NCI-H128 (cell line): ENCODE data around the gene ITPR2.
"Not testable (repeated sequence)": the region's sequence is repeated elsewhere in the genome, so short reads cannot be mapped to it uniquely, and the experiment has no call there.

Source experiments
- DNase-seq: peaks from one replicate; lab custom pipeline; 2025; ENCODE audit not compliant: unreplicated experiment; lab: John Stamatoyannopoulos, UW

Gene ITPR2

DNA sequence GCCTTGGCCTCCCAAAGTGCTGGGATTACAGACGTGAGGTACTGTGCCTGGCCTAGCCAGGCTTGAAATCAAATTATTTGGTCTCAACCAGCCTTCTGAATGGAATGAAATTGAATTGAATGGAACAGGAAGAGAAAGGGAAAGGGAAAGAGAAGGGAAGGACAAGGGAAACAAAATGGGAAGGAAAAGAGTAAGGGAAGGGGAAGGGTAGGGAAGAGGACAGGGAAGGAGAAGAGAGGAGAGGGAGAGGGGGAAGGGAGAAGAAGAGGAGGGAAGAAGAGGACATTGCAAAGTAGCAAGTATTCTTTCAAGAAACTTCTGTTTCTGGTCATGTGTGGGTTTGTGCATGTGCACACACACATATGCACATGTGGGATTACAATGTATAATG lies 97.8 kb downstream of the ITPR2 start:
- no peak for DNase-seq

DNA sequence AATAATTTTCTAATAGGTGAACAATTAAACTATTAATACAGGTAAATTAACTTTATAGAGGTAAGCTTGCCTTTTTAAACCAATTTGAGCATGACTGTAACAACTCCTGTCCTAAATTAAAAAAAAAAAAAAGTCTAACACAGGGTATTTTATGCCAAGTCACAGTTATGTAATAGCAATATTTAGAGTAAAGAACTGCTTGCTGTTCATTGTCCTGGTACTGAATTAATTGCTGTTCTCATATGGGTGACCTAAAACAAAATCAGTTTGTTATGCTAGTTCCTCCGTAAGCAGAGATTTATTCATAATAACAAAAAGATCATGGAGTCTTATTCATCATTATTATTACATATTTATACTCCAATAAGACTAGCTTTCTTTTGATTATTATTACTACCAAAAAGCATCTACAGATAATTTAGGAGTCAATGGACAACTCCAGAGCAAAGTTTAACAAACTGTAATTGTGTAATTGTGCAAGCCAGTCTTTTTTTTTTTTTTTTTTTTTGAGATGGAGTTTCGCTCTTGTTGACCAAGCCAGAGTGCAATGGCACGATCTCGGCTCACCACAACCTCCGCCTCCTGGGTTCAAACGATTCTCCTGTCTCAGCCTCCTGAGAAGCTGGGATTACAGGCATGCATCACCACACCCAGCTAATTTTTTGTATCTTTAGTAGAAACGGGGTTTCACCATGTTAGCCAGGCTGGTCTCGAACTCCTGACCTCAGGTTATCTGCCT lies 98.3 kb downstream of the ITPR2 start:
- no peak for DNase-seq

DNA sequence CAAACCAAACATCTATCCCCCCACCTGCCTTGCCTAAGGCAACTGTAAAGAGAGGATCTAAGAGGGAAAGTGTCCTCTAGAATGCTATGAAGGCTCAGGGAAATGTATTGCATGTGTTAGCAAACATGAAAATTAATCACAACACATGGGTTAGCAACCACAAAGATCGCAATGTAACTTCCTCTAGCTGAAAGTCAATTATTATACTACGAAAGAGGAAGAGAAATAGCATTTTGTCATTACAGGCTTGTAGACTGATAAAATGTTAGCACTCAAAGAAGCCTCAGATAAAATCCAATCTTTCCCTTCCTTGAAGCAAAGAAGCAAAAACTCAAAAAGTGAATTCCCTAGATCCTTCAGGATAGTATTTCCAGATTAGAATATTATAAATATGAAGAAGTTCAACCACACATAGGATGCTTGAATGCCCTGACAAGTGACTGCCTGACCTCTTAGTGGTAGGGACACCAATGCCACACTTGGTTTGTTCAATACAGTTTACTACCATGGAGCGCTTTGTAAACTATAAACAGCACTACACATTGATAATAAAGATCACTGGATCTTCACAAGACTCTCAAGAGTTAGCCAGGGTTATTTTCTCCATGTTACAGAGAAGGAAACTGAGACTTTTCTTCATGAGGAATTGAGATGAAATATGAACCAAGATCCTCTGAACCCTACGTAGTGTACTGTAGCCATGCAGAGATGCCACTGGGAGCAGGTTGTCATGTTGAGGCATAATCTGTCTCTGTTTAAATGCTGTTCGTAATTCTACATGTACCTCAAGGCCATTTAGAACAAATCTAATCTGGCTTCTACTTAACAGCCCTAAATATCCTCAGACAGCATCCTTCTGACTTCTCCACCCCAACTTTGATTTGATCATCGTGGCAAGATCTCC lies 100.7 kb downstream of the ITPR2 start:
- DNase-seq: no peak

DNA sequence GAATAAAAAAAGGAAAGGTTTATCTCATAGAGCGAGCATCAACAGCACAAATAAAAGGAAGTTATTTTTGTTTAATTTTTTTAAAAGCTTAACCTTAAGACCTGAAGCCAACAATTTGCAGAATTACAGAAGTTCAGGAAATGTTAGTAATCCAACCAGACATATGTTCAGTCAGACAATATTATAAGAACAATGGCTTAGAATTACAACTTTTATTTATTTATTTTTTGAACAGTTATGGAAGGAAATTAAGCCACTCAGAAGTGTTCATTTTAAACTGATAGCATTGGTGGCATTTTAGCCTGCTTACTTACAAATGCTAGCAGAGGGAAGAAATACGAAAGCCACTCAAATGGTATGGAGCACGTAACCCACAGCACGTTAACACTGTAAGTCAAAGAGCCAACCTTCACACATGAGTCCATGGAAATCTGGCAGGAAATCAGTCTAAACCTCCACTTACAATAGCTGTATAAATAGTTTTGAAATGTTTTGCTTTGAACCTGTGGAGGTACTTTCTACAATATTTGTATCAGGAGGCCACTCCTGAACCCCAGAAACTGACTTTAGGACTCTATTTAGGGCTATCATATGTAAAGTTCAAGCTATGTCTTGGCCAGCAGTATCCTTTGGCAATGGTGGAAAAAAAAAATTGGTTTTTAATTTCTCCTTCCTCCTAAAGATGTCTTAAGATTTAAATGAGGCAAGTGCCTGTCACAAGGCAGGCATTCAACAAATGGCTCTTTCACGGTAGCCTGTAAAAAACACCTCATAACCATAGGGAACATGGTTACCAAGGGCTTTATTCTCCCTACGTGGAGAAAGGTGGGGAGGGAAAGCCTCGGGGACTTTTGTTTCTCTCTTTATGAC lies 102.3 kb downstream of the ITPR2 start:
- DNase-seq: no peak

DNA sequence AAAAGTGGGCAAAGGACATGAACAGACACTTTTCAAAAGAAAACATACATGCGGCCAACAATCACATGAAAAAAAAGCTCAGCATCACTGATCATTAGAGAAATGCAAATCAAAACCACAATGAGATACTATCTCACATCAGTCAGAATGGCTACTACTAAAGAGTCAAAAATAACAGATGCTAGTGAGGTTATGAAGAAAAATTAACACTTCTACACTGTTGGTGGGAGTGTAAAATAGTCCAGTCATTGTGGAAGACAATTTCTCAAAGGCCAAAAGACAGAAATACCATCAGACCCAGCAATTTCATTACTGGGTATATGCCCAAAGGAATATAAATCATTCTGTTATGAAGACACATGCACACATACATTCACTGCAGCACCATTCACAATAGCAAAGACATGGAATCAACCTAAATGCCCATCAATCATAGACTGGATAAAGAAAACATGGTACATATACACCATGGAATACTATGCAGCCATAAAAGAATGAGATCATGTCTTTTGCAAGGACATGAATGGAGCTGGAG lies 103.8 kb downstream of the ITPR2 start:
- DNase-seq: not testable (repeated sequence)

DNA sequence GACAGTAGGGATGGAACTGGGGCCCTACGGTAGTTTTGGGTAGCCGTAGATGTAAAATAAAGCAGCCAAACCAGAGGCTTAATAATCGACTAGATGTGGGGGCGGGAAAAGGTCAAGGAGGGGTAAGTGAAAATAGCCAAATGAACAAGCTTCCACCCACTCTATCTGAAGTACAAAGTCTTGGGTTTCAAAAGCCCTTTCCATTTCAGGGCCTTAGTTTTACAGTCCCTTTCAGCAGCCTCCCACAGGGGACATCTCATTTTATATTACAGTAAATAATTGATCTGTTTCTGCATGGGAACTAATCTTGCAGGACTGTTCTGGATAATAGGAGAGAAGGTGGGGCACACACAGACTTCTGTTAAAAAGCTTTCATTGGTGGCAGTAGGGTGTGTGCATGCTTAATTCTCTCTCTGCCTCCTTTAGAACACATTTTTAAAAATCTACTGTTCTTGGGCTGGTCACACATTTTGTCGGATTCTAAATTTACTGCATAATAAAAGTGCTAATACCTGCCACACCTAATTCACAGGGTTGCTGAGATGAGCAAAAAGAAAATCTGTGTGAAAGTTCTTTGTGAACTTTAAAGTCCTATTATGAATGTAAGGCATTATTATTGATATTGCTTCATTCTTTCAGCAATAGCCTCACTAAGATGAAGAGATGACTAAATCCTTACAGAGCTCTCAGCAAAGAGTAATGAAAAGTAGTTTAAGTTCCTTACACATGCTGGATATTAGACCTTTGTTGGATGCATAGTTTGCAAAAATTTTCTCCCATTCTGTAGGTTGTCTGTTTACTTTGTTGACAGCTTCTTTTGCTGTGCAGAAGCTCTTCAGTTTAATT lies 104.6 kb downstream of the ITPR2 start:
- no peak for DNase-seq

DNA sequence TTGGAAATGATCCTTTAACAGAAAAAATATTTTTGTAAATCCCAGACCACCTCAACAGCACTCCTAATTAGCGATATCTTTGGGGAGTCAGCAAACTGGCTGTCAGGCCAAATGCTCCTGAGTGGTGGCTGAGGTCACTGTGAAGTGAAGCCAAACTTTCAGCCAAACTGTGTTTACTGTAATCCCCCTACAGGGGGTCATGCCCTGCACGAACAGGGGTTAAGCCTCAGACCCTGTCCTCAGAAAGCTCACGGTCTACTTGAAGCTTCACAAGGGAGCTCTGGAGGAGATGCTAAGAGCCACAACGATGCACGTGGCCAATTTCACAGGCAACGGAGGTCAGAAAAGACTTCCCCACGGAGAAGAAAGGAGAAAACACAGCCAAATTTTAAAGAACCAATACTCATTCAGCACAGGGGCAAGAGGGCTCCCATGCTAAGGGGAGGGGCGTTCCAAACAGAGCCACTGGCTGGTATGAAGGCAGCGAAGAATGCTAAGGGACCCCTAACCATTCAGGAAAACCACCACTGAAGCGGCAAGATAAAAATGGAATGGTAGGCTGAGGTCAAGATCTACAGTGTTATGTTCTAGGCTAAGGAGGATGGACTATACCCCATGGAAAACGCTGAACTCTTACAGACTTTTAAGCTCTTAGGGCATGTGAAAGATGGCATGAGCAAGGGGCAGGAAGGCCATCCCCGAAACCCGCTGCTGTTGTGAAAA lies 105.4 kb downstream of the ITPR2 start:
- no peak for DNase-seq

DNA sequence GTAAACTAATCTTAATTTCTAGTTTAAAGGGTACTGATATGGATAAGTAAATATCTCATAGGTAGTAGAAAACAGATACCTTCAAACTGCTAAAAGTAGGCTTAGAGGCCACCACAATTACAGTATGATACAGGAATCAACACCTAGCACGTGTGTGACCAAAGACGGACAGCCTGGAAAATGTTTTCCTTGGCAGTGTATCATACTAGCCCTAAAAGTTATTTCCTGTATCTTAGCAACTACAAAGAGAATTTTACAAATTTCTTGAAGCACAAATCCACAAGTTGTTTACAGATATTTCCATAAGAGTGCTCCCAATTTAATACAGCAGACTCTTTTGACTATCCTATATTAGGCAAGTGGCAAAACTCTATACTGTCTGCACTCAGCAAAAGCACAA lies 106.0 kb downstream of the ITPR2 start:
- no peak for DNase-seq

DNA sequence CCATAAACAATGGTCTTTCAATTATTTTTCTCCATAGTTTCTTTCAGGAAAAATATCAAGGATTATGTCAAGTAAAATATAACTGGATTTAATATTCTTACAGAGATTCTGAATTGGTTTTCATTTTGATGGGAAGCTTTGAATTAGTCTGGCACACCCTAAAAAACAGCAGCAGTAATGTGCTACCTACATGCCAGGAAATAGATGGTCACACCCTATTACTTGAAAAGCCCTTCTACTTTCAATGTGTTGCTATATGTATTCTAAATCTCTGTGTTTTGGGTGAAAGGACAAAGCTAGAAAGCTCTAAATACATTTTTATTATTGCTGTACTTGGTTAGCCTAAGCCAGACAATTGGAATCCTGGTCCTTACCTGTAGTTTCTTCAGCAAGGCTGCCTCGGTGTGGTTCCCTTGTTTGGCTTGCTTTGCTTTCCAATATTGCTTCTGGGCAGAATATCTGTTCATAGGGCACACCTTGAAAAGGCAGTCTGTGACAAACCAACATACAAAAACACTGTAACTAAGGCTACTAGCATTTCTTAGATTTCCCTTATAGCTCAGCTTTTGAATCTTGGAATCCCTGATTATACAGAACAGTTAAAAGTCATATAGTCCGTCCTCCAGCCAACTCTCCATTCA lies 107.6 kb downstream of the ITPR2 start:
- no peak for DNase-seq

DNA sequence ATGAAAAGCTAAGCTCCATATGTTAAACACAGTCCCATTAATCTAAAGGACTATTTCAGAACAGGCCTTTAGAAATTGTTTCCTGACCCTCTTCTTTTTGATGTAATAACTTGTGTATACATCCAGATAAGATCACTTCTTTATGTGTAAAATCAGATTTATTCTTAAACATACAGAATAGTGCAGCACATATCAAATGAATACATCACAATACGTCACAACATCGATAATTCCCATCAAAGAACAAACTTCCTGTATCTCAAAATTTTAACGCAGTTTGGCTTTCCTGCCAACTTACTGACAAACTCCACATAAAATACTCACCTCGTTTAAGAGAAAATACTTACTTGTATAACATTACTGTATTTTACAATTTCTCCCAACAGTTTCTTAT lies 108.7 kb downstream of the ITPR2 start:
- DNase-seq: no peak

DNA sequence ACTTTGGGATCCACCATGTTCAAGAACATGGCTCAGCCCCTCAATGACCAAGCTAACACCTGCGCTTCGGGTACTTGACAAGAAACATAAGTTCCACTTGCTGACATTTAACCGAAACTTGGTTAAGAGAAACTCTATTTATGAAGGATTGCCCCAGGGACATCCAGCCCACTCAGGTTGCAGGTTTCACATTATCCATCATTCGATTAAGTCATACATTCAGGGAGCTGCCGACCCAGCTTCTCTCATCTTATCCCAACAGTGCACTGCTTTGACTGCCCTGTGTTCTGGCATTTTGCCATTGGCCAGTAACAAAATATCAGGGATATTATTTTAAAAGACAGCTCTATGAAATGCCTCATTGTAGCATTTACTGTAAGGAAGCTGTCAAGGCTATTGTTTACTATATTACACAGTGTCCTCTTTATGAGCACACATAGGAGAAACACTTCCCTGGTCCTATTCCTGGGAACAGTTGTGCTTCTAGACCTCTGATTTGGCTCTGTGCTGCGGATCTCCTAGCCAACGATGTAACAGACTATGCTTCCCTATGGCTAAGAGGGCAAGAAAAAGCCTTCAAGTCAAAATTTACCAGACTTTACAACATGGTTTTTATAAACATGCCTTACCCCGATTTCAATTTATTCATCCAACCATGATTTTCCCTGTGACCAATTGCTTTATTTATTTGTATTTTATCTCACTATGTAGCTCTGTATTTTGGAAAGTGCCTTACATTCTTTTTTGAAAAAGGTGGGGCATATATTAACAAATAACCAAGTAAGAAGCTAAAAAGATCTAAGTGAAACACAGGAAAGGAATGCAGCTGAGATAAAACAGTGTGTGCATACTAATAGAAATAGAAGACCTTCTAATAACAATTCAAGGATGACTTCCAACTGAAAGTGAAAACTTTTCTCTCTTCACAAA lies 109.3 kb downstream of the ITPR2 start:
- DNase-seq: no peak

DNA sequence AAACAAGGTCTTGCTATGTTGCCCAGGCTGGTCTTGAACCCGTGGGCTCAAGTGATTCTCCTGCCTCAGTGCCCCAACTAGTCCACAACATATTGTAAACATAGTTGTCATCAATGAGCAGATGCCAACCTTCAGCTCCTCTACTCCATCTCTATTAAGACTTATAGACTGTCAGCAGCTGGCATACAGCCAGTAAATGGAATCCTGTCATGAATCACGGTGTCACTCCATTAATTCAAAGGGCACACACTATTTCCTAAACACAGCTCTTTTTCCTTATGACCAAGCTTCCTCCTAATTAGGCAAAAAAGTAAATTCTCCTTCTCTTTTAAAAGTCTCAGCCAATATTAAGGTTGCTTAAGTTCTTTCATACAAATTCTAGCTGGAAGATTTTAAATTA lies 111.2 kb downstream of the ITPR2 start:
- no peak for DNase-seq

DNA sequence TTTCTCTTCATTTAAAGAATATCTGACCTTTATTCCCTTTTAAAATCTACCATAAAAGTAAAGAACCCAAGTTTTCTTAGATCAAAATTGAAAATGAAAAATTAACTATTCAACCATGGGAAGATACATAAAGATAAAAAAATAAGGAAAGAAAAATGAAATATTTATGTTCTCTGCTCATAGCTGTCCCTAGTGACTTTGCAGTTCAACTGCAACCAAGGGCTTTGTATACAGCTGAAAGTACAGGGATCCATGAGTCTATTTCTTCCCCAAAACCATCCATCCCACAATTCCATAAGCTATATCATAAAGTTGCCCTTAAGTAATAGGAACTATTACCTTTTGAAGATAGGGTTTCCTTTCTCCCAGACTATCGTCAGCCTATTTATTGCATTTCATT lies 113.1 kb downstream of the ITPR2 start:
- no peak for DNase-seq

DNA sequence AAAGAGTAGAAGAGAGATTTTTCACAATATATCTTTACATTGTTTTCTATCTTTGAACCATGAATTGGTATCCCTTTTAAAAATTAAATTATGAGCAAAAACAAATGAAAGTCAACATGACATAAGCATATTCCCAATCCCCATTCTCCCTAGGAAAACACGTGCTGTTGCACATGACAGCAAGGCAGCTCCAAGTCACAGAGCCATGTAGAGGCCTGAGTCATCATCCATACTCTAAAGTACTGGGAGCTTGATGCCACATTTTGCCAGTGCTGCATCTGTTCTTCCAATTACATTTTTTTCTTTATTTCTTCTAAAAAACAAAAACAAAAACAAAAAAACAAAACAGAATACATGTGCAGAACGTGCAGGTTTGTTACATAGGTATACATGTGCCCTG lies 115.2 kb downstream of the ITPR2 start:
- no peak for DNase-seq

DNA sequence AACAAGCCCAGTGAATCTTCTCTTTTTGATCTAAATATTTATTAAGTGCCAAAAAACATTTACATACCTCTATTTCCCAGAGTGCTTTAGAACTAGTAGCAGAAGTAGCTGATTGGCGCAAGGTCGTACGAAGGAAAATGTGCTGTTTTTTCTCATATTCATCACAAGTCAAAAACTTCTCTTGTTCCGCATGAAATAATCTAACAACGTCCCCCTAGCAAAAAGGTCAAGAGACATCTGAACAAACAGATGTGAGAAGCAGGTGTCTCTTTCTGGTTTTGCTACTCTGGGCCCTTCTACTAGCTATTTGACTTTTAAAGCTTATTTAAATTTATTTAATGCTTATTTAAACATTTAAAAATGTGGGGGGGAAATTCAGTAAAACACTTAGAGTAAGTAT lies 117.8 kb downstream of the ITPR2 start:
- DNase-seq: no peak

DNA sequence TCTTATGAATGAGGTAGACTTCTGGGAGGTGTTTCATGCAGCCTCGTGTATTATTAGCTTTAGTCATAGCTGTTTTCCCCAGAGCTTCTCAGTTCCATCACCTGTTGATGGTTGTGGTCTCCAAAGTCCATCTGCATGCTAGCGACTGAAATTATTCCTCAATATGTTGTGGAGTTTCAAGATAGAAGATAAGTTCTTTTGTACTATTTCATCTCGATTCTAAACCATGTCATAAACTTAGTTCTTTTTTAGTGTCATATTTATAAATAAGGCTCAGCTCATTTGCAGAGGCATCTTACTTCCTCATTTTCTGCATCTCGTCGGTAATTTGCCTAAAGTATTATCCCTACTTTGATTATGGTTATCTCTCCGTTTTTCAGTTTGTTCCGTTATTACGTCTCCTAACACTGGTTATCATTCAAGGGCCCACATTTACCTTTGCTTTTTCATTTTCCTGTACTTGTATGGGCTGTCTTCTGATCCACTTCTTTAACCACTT lies 119.1 kb downstream of the ITPR2 start:
- no peak for DNase-seq

DNA sequence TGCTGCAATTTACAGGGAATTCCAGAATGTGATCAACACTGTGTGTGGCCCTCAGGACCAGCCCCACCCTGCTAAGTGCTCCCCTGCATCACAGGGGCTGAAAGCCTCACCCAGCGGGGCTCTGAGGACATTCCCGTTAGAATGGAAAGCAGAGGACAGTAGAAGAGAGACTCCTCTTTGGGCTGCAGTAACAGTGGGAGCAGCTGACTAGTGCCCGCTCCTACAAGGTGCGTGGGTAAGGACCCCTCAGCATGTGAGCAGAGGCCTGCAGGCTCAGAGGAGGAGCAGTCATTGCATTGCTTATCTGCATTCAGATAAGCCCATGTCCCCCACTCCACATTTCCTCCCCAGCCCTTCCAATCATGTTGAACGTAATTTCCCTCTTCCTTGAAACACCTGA lies 120.1 kb downstream of the ITPR2 start:
- no peak for DNase-seq

DNA sequence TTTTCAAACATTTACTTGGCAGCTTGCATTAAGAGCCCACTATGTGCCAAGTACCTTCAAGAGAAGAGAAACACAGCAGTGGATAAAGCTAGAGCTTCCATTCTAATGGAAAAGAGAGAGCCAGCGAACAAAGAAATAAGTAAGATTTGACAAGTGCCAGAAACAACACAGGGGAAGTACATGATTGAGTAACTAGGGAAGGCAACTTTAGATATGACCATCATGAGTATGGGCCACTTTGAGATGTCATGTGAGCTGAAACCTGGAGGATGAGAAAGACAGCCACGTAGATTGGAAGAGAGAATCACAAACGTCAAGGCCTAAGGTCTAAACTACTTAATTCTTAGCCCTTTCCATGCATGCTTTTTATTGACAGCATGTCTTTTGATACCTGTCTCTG lies 121.4 kb downstream of the ITPR2 start:
- no peak for DNase-seq
